BLaER1 treated with 17β-estradiol and CSF1 and Interleukin-3, amounts not matched to agents 10 nM and 100 nM (cell line): Measurements from ENCODE around the gene MIF.
"Not testable (repeated sequence)": the region's sequence is repeated elsewhere in the genome, so short reads cannot be mapped to it uniquely, and the experiment has no call there.

Experiments
- H3K27ac ChIP-seq, 11 experiments: shearing (Covaris generic); formaldehyde crosslinking; 2 replicates each; pipeline ENCODE4 v1.8.1; 2022
- H3K27me3 ChIP-seq, 11 experiments: shearing (Covaris generic); formaldehyde crosslinking; 2 replicates each; pipeline ENCODE4 v1.8.1; 2022
- H3K36me3 ChIP-seq, 11 experiments: shearing (Covaris generic); formaldehyde crosslinking; 2 replicates each; pipeline ENCODE4 v1.8.1; 2022
- H3K4me1 ChIP-seq, 10 experiments: shearing (Covaris generic); formaldehyde crosslinking; 2 replicates each; pipeline ENCODE4 v1.8.1; 2022
- H3K4me2 ChIP-seq, 11 experiments: shearing (Covaris generic); formaldehyde crosslinking; 2 replicates each; pipeline ENCODE4 v1.8.1; 2022
- H3K4me3 ChIP-seq, 10 experiments: shearing (Covaris generic); formaldehyde crosslinking; 2 replicates each; pipeline ENCODE4 v1.8.1; 2022
- H3K9ac ChIP-seq, 11 experiments: shearing (Covaris generic); formaldehyde crosslinking; 2 replicates each; pipeline ENCODE4 v1.8.1; 2022
- H3K9me3 ChIP-seq, 11 experiments: shearing (Covaris generic); formaldehyde crosslinking; replicated peaks in 1 of 11; 2 replicates each; pipeline ENCODE4 v1.8.1; 2022
- H4K20me1 ChIP-seq, 11 experiments: shearing (Covaris generic); formaldehyde crosslinking; 2 replicates each; pipeline ENCODE4 v1.8.1; 2022
- Cebpa-rat ChIP-seq, 11 experiments: shearing (Covaris generic); IDR thresholded peaks; 2 replicates each; pipeline ENCODE4 v1.8.1; 2022

Gene MIF

DNA sequence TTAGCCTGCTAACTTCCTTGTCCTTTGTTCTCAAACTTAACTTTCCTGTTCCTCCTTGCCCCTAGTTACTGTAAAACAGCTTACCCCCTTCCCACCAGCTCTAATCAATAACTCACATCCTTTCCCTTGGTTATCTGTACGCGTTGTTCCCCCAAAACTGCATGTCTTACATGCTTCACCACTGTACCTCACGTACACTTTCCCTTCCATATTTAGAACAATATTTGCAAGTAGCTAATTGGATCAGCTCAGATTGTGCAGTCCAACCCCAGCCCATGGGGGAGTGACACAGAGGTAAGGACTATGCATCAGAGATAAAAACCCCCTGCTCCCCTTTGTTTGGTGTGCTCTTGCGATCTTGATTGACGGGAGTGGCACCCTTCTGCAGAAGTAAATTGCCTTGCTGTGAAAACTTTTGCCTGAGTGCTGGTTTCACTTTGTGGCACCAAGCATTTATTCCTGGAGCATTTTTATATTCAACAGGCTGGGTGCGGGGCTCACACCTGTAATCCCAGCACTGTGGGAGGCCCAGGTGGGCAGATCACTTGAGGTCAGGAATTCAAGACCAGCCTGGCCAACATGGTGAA is 30.9 kb downstream of the MIF start:
- no peak overlapping the region for H3K4me3 ChIP-seq
- H3K27me3 ChIP-seq: no peaks in the 10 kb centered on the region; a peak in 1 of 22 replicates
- H3K36me3 ChIP-seq: 0 out of 22 replicates have a peak, but pooled peaks cover 0 to 4% (median 0%) of the 10 kb centered on the region in 11 experiments
- TF ChIP-seq Cebpa-rat (IDR thresholded peaks at IDR 0.05): no peak
- no peak overlapping the region for H3K9ac ChIP-seq
- H3K9me3 ChIP-seq: peaks cover 36 to 69% (median 51%) of the 10 kb centered on the region in 11 experiments
- H3K4me2 ChIP-seq: no peak overlapping the region
- no peaks in the 10 kb centered on the region for H4K20me1 ChIP-seq
- H3K27ac ChIP-seq: no peak overlapping the region
- H3K4me1 ChIP-seq: peaks cover 0 to 12% (median 9%) of the 10 kb centered on the region in 10 experiments; a peak in 16 of 20 replicates

DNA sequence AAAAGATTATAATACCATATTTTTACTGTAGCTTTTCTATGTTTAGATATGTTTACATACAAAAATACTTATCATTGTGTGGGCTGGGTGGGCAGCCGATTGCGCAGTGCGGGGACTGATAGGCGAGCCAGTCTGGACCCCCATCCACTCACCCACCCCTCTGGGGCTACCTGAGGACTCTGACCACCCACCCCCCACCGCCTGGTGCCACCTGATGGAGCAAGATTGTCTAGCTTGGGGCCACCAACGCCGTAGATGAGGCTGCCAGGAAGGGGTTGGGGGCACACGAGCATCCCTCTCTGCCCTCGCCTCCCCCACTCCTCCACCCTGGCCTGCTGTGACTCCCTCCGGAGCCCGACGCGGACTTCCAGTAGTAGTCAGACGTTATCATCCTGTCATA is 32.4 kb downstream of the MIF start:
- H4K20me1 ChIP-seq: no peaks in the 10 kb centered on the region
- H3K9me3 ChIP-seq: peaks cover 46 to 82% (median 60%) of the 10 kb centered on the region in 11 experiments
- no peak for TF ChIP-seq Cebpa-rat (IDR thresholded peaks at IDR 0.05)
- H3K9ac ChIP-seq: no peak overlapping the region
- H3K4me3 ChIP-seq: no peak overlapping the region
- H3K4me1 ChIP-seq: peaks cover 0 to 12% (median 9%) of the 10 kb centered on the region in 10 experiments; a peak in 16 of 20 replicates
- H3K27me3 ChIP-seq: no peaks in the 10 kb centered on the region; a peak in 1 of 22 replicates
- no peak overlapping the region for H3K4me2 ChIP-seq
- H3K36me3 ChIP-seq: 0 out of 22 replicates have a peak, but pooled peaks cover 0 to 4% (median 0%) of the 10 kb centered on the region in 11 experiments
- H3K27ac ChIP-seq: no peak overlapping the region

DNA sequence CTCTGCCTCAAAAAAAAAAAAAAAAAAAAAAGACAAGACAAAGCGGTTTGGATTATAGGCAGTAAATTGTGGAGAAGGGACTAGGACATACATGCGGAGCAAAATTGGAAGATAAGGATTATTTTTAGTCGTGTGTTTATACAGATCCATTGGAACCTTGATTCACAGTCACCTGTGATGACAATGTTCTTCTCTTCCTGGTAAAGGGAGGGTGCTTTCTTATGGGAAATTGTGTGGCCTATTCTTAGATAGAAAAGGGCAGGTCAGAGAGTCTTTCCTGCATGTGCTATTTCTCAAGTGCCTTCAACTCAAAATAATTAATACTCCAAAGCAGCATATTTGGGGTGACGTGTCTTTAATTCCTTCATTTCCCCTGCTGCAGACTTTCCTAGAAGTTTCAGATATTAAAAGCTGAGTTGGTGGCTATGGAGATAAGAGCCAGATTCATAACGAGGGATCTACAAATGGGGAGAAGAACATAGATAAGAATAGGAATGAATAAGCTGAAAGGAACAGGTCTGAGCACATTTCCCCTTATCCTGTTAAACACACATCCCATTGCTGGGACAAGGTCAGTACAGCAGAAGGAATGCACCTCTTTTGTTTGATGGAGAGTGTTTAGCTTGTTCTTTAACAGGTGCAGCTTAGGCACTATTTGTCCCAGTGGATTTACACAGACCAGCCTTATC is 44.3 kb downstream of the MIF start:
- Histone ChIP-seq H4K20me1 (no peaks in the 10 kb centered on the region), H3K4me3 (no peak overlapping the region), H3K4me2 (peak overlapping the region in 5 of 11 experiments; percentile 1 to 35 (median 21); a peak in 7 of 22 replicates), H3K27me3 (no peaks in the 10 kb centered on the region), H3K9ac (no peak overlapping the region), H3K27ac (no peak overlapping the region), H3K4me1 (peaks cover 0 to 11% (median 2%) of the 10 kb centered on the region in 10 experiments; a peak in 9 of 20 replicates), H3K9me3 (no peaks in the 10 kb centered on the region; a peak in 2 of 22 replicates), H3K36me3 (no peaks in the 10 kb centered on the region)
- no peak for TF ChIP-seq Cebpa-rat (IDR thresholded peaks at IDR 0.05)

DNA sequence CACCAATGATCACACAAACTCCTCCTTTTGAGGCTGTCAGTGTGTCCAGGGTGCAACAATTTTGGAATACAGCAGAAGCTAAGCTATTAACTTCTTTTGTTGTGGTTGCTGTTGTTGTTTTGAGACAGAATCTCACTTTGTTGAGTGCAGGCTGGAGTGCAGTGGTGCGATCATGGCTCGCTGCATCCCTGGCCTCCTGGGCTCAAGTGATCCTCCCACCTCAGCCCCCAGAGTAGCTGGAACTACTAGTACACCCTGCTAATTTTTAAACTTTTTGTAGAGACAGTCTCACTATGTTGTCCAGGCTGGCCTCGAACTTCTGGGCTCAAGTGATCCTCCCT is 44.8 kb downstream of the MIF start:
- no peaks in the 10 kb centered on the region for H3K27me3 ChIP-seq
- H3K27ac ChIP-seq: no peak overlapping the region
- no peaks in the 10 kb centered on the region for H4K20me1 ChIP-seq
- H3K9ac ChIP-seq: no peak overlapping the region
- no peaks in the 10 kb centered on the region; a peak in 2 of 22 replicates for H3K9me3 ChIP-seq
- no peaks in the 10 kb centered on the region for H3K36me3 ChIP-seq
- peak overlapping the region in 5 of 11 experiments; percentile 1 to 35 (median 21); a peak in 7 of 22 replicates for H3K4me2 ChIP-seq
- H3K4me3 ChIP-seq: no peak overlapping the region
- no peak for TF ChIP-seq Cebpa-rat (IDR thresholded peaks at IDR 0.05)
- H3K4me1 ChIP-seq: peaks cover 0 to 11% (median 2%) of the 10 kb centered on the region in 10 experiments; a peak in 9 of 20 replicates

DNA sequence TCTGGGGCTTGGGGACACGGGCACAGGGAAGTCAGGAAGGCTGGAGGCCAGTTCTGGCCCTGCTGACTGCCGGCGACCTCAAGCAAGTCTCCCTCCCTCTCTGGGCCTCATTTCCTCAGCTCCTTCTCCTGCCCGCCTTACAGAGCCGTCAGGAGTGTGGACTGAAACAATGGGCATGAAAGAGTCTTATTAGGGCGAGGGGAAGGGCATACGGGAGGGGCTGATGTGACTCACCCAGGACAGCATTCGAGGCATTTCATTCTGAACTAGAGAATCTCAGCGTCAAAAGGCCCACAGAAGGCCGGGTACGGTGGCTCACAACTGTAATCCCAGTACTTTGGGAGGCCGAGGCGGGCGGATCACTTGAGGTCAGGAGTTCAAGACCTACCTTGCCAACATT is 46.0 kb downstream of the MIF start:
- H3K27me3 ChIP-seq, H3K27ac ChIP-seq, H3K36me3 ChIP-seq, H3K9ac ChIP-seq, H4K20me1 ChIP-seq, H3K4me2 ChIP-seq, H3K9me3 ChIP-seq, H3K4me3 ChIP-seq: not testable (repeated sequence)
- peaks cover 0 to 11% (median 2%) of the 10 kb centered on the region in 10 experiments; a peak in 9 of 20 replicates for H3K4me1 ChIP-seq
